Thymus (tissue), 11 donors: Measurements from ENCODE around the gene IMMP2L. TPM values are rescaled to one million over a fixed set of nuclear protein-coding genes. Genes with fewer than 3 reads are reported as not detected.
"Not testable (repeated sequence)": the region's sequence is repeated elsewhere in the genome, so short reads cannot be mapped to it uniquely, and the experiment has no call there.

ENCODE experiments used
- DNase-seq, 9 donors: peaks; one replicate each; pipeline ENCODE4 v3.0.0-alpha.2; 2013; ENCODE audit warnings: low spot score in 9 of 9, low read depth in 6 of 9, missing footprints in 1 of 9
- H3K27ac ChIP-seq, 2 donors: one replicate each; pipeline ENCODE4 v1.5.1; 2013; ENCODE audit warnings: control low read depth in 1 of 2, low read depth in 1 of 2, low read length in 1 of 2, mild to moderate bottlenecking in 1 of 2, moderate library complexity in 1 of 2
- H3K27me3 ChIP-seq, 2 donors: one replicate each; pipeline ENCODE4 v1.5.1; 2013; ENCODE audit warnings: low read length in 1 of 2; ENCODE audit not compliant: control insufficient read depth in 2 of 2, insufficient read depth in 1 of 2
- H3K36me3 ChIP-seq, 2 donors: one replicate each; pipeline ENCODE4 v1.5.1; 2013; ENCODE audit warnings: low read length in 1 of 2, mild to moderate bottlenecking in 1 of 2, moderate library complexity in 1 of 2; ENCODE audit not compliant: control insufficient read depth in 2 of 2, insufficient read depth in 2 of 2
- H3K4me1 ChIP-seq, 2 donors: one replicate each; pipeline ENCODE4 v1.5.1; 2013; ENCODE audit warnings: low read length in 2 of 2; ENCODE audit not compliant: control insufficient read depth in 2 of 2, insufficient read depth in 2 of 2
- H3K4me3 ChIP-seq, 2 donors: one replicate each; pipeline ENCODE4 v1.5.1; 2013; ENCODE audit warnings: low read length in 2 of 2, control low read depth in 1 of 2, mild to moderate bottlenecking in 1 of 2
- H3K9me3 ChIP-seq, 2 donors: one replicate each; pipeline ENCODE4 v1.5.1; 2013; ENCODE audit warnings: low read length in 1 of 2, mild to moderate bottlenecking in 1 of 2; ENCODE audit not compliant: control insufficient read depth in 2 of 2, insufficient read depth in 1 of 2
- WGBS: extraction: QIAGEN DNeasy Blood & Tissue Kit; methylation state at CpG from one replicate; pipeline ENCODE4 v1.1.7; 2013; 5-methylcytosine and 5-hydroxymethylcytosine counted together
- polyA plus RNA-seq: library from polyadenylated mRNA; stranded (reverse); fragments of 200-250 nt; gene quantifications from one replicate; pipeline ENCODE4 v1.2.3, GENCODE V29; 2013
- total RNA-seq: library from RNA; stranded (reverse); fragments of 120-200 nt; gene quantifications from one replicate; pipeline ENCODE4 v1.2.4, GENCODE V29; 2013
- donor health status: healthy.

IMMP2L gene
- total and polyA plus RNA-seq, 2 donors = 11.0 to 12.8 TPM

DNA sequence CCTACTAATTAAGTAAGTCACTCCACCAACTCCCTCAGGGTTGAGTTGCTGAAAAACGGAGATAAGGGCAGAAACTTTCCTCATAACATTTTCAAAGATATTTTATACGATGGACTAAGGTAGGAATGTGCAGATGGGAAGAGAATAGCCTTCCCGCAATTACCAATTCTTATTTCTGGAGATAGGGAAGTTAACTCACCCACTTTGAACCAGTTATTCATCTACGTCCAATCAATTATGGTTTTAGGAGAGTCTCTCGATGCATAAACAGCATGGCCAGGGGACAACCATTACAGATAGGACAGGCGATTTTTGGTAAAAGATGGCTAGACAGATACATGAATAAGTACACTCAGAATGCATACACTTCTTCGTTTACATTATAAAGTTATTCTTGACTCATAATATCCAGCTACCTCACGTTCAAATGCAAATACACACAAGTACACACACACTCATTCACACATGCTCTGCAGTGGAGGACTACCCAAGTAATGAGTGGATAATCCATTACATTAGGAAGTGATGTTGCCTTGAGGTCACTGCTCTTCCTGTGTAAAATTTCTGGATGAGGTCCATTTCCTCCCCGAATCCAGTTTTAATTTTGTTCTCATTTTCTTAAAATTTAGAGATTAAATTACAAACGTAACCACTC, 25.2 kb upstream of the IMMP2L start:
- Histone ChIP-seq H3K36me3 (no peaks in the 10 kb centered on the region), H3K27me3 (no peaks in the 10 kb centered on the region), H3K4me1 (no peaks in the 10 kb centered on the region), H3K4me3 (no peak overlapping the region), H3K9me3 (peaks cover 0 to 3% of the 10 kb centered on the region in 2 donors), H3K27ac (no peak overlapping the region)
- WGBS = 93% methylated on average over 10 of the region's 10 CpGs
- DNase-seq = no peak

DNA sequence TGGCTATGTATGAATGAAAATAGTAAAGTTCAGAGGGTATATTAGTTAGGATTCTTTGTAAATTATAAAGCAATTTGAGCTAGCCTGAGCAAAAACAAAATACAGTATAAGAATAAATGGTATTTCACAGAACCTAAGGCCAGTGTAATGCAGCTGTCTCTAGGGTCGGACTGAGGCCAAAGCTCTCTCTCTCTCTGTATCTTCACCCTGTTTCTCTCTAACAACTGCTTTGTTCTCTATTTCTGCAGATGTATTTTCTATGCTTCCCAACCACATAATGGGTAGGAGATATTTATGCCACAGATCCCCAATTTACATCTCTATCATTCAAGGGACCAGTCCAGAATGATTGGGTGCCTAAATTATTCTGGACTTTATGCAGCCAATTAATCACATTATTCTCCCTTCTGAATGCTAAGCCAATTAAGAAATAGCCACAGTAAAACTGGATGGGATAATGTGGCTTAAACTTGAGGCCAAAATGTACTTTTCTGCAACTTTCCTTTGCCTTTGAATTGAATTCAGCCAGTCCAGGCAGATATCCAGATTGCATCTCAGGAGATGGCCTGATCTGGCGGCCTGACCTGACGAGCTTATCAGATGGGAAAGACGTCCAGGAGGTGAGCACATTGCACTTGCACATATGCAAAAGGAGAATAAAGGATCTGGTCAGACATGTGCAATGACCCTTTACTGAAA, 24.6 kb upstream of the IMMP2L start:
- DNase-seq = no peak
- Histone ChIP-seq H3K4me3 (no peak overlapping the region), H3K27ac (no peak overlapping the region), H3K9me3 (peaks cover 0 to 3% of the 10 kb centered on the region in 2 donors), H3K36me3 (no peaks in the 10 kb centered on the region), H3K4me1 (no peaks in the 10 kb centered on the region), H3K27me3 (no peaks in the 10 kb centered on the region)
- WGBS = 87% methylated on average over 4 of the region's 4 CpGs

GRCh38 chr7:111581784-111582488, 19.6 kb upstream of the IMMP2L start:
- H3K9me3 ChIP-seq, H3K27ac ChIP-seq, H3K4me1 ChIP-seq, H3K36me3 ChIP-seq, H3K27me3 ChIP-seq, DNase-seq, H3K4me3 ChIP-seq: not testable (repeated sequence)
- 97% methylated on average over 40 of the region's 40 CpGs for WGBS

GRCh38 chr7:111581207-111581606, 18.9 kb upstream of the IMMP2L start:
- 95% methylated on average over 7 of the region's 7 CpGs for WGBS

GRCh38 chr7:111578754-111579153, 16.5 kb upstream of the IMMP2L start:
- Histone ChIP-seq H3K27ac (no peak overlapping the region), H3K9me3 (no peaks in the 10 kb centered on the region), H3K36me3 (no peaks in the 10 kb centered on the region), H3K4me3 (no peak overlapping the region), H3K27me3 (no peaks in the 10 kb centered on the region), H3K4me1 (no peaks in the 10 kb centered on the region)
- no peak for DNase-seq

More at GRCh38 chr7:111581207-111581606, 18.9 kb upstream of the IMMP2L start:
- not testable (repeated sequence) for H3K4me3 ChIP-seq, H3K4me1 ChIP-seq, H3K36me3 ChIP-seq, H3K27me3 ChIP-seq, H3K27ac ChIP-seq, DNase-seq, H3K9me3 ChIP-seq

- Histone ChIP-seq H3K9me3 (peaks cover 0 to 8% of the 10 kb centered on the region in 2 donors), H3K27me3 (no peaks in the 10 kb centered on the region), H3K4me3 (no peak overlapping the region), H3K27ac (no peak overlapping the region), H3K4me1 (no peaks in the 10 kb centered on the region), H3K36me3 (no peaks in the 10 kb centered on the region)
- 96% methylated on average over 5 of the region's 5 CpGs for WGBS
- no peak for DNase-seq
Observed at GRCh38 chr7:111571720-111572119, 9.4 kb upstream of the IMMP2L start.

GRCh38 chr7:111568870-111569462, 6.7 kb upstream of the IMMP2L start:
- H3K27me3 ChIP-seq = no peaks in the 10 kb centered on the region
- H3K4me1 ChIP-seq = no peaks in the 10 kb centered on the region
- no peak overlapping the region for H3K27ac ChIP-seq
- H3K36me3 ChIP-seq = no peaks in the 10 kb centered on the region
- H3K9me3 ChIP-seq = peaks cover 0 to 8% of the 10 kb centered on the region in 2 donors
- H3K4me3 ChIP-seq = no peak overlapping the region
- no peak for DNase-seq
- 96% methylated on average over 1 of the region's 1 CpG for WGBS

DNA sequence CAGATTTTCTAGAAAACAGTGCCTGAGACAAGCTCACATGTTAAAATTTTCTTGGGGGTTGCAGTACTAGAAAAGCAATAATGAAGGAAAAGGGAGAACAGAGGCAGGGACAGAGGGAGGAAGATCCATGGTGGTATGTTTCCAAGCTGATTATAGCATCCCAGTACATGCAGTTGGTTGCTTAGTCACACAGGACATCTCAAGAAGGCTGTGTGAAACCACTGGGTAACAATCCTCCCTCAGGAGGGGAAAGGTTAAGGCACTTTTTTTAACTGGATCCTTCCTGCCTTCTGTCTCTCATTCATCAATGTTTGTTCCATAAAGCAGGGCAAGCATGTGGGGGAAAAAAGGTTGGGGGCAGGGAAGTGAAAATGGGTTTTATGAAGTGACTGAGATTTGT, 6.1 kb upstream of the IMMP2L start:
- no peaks in the 10 kb centered on the region for H3K27me3 ChIP-seq
- H3K27ac ChIP-seq = no peak overlapping the region
- H3K4me3 ChIP-seq = no peak overlapping the region
- H3K9me3 ChIP-seq = peaks cover 0 to 8% of the 10 kb centered on the region in 2 donors
- no peak for DNase-seq
- no peaks in the 10 kb centered on the region for H3K36me3 ChIP-seq
- H3K4me1 ChIP-seq = no peaks in the 10 kb centered on the region

DNA sequence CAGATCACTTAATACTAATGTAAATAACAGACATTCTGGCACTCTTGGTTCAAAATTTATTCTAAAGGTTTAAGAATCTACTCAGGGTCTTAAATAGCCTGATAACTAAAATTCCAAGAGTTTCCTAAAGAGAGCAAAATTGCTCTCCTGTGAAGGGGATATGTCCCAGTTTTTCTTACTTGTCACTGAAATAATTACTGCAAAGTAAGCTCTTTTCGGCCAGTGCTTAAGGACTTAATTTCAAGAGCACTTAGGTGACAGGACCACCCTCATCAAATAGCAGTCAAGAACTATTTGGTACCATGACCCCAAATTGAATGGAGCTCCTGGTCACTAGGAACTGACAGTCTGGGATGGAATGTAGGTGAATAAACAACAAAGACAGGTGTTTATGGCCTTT, 1.8 kb upstream of the IMMP2L start:
- 0% methylated on average over 1 of the region's 1 CpG for WGBS
- Histone ChIP-seq H3K9me3 (no peaks in the 10 kb centered on the region), H3K4me1 (peaks cover 12% of the 10 kb centered on the region in 2 donors), H3K27ac (no peak overlapping the region), H3K4me3 (no peak overlapping the region), H3K36me3 (no peaks in the 10 kb centered on the region), H3K27me3 (no peaks in the 10 kb centered on the region)
- no peak for DNase-seq
